Transverse colon (tissue), 4 donors: ENCODE data around the gene HDAC9.

Experiments
- POLR2AphosphoS5 ChIP-seq, 3 donors: sonication (generic); formaldehyde crosslinking; IDR thresholded peaks; one replicate each; pipeline ENCODE4 v1.6.1; 2016; ENCODE audit warnings: antibody characterized with exemption in 3 of 3
- TF ChIP-seq, protein P1 (sequence below), 5 experiments: fragments of 200-600 bp in 3 of 5; fragments of 450-650 bp in 2 of 5; sonication (generic) in 3 of 5; IDR thresholded peaks; 1 replicate in 2 of 5; 2 replicates in 3 of 5; pipeline ENCODE4 v1.5.1; 2016 to 2017; ENCODE audit warnings: antibody characterized with exemption in 5 of 5, inconsistent platforms in 3 of 5, mild to moderate bottlenecking in 2 of 5, moderate library complexity in 1 of 5

DNA sequence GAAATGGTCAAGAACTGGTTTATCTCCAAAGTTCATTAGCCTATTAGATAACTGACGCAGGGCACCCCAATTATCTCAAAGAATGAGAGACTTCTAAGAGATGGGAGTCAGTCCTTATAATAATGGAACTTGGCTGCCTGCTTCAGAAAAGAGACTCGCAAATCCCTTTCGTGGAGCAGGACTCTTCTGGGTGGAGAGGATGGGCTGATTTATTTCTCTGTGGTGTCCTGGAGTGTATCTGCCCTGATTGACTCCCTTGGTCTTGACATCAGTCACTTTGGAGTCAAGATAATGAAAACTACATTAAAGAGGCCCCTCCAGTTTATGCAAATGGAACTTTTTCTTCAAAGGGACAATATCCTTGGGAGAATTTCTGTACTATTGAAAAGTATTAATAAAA, 198.9 kb downstream of the HDAC9 start:
- TF ChIP-seq, protein P1, sequence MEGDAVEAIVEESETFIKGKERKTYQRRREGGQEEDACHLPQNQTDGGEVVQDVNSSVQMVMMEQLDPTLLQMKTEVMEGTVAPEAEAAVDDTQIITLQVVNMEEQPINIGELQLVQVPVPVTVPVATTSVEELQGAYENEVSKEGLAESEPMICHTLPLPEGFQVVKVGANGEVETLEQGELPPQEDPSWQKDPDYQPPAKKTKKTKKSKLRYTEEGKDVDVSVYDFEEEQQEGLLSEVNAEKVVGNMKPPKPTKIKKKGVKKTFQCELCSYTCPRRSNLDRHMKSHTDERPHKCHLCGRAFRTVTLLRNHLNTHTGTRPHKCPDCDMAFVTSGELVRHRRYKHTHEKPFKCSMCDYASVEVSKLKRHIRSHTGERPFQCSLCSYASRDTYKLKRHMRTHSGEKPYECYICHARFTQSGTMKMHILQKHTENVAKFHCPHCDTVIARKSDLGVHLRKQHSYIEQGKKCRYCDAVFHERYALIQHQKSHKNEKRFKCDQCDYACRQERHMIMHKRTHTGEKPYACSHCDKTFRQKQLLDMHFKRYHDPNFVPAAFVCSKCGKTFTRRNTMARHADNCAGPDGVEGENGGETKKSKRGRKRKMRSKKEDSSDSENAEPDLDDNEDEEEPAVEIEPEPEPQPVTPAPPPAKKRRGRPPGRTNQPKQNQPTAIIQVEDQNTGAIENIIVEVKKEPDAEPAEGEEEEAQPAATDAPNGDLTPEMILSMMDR (IDR thresholded peaks at IDR 0.05): no peak
- TF ChIP-seq POLR2AphosphoS5 (IDR thresholded peaks at IDR 0.05): no peak
